GM19240 (cell line): ENCODE results near the gene SCARB2.
A peak's percentile ranks its signal among the peaks of the same experiment; 100 is the strongest.

ENCODE experiments used
- DNase-seq: peaks from one replicate; pipeline ENCODE4 v3.0.0; 2011; ENCODE audit warnings: low spot score; ENCODE audit not compliant: insufficient read length

Gene SCARB2

GRCh38 chr4:76199664-76200211 is 13.9 kb downstream of the SCARB2 start:
- no peak for DNase-seq

DNA sequence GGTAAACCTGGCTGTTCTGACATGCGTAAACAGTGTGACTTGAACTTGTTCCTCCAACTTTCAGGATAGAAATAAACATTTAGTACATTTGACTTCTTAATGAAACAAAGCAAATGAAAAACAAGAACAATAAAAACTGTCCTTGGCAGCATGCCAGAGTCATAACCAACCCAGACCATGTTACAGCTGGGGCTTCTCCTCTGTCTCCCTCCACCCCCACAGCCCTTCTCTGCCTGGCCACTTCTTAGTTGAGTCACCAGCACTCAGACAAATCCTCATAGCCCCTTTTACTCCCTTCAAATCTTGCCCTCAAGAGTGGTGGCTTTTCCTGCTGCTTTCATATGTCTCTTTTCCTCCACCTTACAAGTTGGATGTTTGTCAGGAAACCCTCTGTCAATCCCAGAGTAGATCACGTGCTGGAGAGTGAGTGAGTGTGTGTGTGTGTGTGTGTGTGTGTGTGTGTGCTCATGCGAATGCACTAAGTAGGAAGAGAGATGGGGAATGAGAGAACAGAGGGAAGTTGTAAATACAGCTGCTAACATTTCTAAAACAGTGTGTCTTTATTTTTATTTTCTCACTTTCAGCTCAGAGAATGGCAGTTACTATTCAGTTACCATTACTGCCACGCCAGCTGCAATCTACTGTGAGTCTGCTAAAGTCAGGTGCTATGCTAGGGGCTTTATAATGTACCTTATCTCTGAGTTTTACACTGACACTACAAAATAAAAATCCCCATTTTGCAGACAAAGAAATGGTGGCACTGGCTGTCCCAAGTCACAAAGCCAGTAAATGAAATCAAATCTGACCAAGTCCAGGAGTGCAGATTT is 15.0 kb downstream of the SCARB2 start:
- DNase-seq, result no peak

- no peak for DNase-seq
Observed at GRCh38 chr4:76197971-76198410, 15.6 kb downstream of the SCARB2 start.

DNA sequence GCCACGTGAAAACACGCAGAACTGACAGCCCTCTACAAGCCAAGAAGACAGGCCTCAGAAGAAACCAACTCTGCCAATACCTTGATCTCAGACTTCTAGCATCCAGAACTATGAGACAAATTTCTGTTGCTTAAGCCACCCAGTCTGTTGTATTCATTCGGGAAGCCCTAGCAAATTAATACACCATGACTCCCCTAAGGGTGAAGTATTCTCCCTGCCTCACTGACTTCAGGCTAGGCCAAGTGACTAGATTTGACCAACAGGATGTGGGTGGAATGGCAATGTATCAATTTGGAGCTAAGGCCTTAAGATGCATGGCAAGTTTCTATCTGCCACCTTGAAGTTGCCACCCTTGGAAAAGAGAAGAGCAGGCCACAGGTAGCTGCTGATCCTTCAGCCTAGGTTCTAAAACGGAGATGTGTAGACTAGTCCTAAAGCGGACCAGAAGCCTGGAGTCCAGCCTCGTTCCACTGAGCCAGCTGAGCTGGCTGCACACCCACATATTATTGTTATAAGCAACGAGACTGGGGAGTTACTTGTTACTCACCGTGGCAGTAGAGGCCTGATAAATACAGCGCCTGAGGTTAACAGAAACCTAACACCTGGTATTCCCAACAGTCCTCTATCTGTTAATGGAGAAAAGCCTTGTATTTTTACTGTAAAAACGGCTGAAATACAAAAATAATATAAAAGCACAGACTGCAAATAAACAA is 16.4 kb downstream of the SCARB2 start:
- DNase-seq, result no peak

GRCh38 chr4:76196376-76196775 is 17.2 kb downstream of the SCARB2 start:
- DNase-seq, result no peak

DNA sequence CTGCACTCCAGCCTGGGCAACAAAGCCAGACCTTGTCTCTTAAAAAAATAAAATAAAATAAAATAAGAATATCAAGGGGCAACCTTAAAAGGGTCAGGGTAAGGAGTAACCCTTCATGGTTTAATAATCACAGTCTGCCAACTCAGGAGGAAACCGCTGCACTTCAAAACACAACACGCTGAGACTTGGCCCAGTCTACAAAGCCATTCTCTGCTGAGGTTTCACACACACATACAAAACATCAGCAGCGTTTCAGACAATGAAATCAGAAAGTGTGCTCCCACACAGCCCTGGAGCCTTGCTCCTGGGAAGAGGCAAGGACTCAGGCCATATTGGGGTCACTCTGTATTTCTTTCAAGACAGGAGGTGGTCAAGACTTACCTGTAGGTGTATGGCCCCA is 18.3 kb downstream of the SCARB2 start:
- no peak for DNase-seq

DNA sequence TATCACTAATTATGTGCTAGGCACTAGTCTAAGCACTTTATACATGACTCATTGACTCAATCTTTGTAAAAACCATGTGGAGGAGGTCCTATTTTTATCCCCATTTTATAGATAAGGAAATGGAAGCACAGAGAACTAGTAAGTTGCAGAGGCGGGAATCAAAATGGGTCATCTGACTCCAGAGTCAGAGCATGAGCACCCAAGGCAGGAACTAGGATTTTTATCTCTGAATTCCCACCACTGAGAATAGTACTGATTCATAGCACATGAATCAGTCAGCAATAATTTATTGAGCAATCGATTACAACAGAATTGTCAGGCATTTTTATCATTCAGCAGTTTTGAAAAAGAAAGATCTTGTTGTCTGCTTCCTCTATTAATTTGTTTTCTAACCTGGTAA is 19.3 kb downstream of the SCARB2 start:
- DNase-seq, result no peak

- DNase-seq, result no peak
Observed at GRCh38 chr4:76192236-76192635, 21.4 kb downstream of the SCARB2 start.

DNA sequence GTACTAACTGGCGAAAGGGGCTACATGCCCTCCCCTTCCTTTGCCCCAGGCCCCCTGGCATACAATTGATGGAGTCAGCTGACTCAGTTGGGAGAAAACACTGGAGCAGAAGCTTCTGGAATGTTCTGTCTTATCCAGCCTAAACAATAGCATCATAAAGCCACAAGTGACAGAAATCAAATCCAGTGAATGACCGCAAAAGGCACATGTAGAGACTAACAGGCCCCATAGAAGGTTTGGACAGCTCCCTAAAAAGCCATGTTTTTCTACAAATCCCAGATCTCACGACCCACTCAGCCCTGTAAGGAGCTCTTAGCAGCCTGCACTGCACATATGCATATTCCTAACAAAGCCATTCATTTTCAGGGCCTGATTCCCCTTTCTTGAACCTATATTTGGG is 25.1 kb downstream of the SCARB2 start:
- no peak for DNase-seq

DNA sequence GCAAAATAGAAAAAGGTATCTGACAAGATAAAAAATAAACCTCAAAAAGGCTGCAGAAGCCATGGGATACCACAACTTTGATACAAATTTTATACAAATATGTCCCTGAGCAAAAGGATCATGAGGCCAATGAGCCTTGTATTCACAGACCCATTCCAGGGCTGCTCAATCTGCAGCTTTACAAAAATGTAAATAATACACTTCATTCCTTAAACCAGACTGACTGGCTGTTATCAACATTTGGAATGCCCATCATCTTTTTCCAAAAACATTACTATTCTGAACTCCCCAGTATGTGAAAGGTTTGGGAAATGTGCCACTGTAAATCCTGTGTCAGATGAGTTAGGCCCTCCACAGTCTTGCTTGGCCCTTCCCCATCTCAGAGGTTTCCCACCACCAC is 25.5 kb downstream of the SCARB2 start:
- DNase-seq, result no peak

DNA sequence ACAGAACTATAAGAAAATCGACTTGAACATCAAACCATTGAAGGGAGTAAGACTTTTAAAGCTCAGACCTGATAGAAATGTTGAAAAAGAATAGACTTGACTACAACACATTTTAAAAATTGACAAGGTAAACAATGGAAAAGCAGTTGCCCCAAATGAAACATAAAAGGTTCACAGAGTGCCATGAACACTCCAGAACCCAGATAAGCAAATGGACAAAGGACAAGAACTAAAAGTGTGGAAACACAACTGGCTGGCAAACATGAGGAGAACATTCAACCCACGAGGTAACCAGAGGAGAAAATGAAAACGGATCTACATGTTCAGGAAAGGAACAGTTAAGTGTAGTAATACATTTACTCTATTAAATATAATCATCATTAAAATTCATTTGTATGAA is 26.5 kb downstream of the SCARB2 start:
- no peak for DNase-seq

DNA sequence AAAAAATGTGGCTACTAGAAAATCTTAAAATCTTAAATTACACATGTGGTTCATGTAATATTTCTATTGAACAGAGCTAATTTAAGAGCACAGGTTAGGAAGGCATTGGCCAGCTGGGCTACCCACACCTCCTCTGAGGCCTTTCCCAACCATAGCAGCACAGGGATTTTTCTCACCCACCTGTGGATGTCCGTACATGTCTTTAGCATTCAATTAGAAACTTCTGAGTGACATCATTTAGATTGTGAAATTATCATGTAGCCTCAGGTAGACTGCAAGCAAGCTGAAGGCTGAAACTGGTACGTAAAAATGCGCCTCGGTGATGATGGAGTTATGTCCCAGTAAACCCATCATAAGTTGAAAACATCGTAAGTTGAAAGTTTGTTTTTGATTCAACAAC is 31.2 kb downstream of the SCARB2 start:
- no peak for DNase-seq

- peak; percentile 73 for DNase-seq
Observed at GRCh38 chr4:76179398-76180318, 34.0 kb downstream of the SCARB2 start.

DNA sequence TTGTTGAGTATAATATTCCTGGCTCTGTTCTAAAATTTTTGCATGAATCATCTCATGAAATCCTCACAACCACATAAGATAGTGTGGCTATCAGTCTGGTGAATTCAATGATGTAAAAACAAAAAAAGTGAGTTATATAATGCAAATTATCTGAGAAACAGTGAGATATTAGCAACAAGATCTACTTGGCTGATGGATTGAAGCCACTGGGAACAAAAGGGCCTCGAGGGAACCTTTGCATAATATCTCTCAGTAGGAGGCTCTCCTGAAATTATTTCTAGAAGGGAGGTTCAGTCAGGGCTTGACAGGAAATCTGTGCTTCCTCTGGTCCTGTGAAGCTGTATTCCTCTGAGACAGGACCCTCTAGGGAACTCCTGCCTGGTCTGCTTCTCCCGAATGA is 35.3 kb downstream of the SCARB2 start:
- no peak for DNase-seq

DNA sequence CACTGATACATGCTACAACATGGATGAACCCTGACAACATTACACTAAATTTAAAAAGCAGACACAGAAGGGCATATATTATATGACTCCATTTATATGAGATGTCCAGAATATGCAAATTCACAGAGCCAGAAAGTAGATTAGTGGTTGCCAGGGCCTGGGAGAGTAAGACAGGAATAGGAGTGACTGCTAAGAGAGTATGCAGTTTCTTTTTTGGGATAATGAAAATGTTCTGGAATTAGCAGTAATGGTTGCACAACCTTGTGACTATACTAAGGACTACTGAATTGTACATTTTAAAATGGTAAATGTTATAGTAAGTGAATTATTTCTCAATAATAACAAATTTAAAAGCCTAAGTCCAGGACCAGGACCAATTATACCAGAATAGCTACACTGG is 35.9 kb downstream of the SCARB2 start:
- no peak for DNase-seq

GRCh38 chr4:76175336-76175735 is 38.3 kb downstream of the SCARB2 start:
- DNase-seq, result no peak

DNA sequence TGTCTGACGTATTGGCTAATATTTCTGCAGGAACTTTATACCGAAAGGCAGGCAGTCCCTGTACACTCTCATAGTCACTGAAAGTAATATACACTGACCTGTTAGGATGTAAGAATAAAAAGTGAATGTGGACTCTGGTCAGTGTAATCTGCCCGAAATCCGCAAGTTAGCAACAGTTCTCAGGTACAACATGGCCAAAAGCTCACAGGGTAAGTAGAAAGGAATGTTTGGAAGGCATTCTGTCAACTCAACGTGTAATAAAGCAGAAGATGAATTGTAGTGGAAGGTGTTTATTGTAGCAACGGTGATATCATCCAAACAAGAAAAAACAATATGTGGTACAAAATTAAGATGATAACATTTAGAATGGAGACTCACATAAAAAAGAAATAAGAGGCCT is 39.4 kb downstream of the SCARB2 start:
- no peak for DNase-seq

GRCh38 chr4:76168688-76169087 is 44.9 kb downstream of the SCARB2 start:
- DNase-seq, result no peak

DNA sequence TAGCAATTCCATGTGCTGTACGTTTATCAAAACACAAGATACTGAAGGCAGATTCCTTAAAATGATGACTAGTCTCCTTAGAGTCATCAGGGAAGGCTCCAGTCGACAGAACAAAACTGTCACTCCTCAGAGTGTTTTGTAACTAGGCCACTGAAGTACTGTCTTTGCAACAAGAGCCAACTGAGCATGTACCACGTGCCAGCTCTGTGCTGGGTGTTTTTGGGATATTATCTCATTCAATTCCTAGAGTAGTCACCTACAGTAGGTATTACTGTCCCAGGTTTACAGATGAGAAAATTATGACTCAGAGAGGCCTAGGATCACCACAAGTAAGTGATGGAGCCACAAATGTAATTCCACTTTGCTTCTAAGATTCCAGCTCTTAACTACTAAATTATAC is 47.1 kb downstream of the SCARB2 start:
- no peak for DNase-seq

GRCh38 chr4:76160355-76160754 is 53.3 kb downstream of the SCARB2 start:
- no peak for DNase-seq

GRCh38 chr4:76156635-76157034 is 57.0 kb downstream of the SCARB2 start:
- DNase-seq, result no peak

DNA sequence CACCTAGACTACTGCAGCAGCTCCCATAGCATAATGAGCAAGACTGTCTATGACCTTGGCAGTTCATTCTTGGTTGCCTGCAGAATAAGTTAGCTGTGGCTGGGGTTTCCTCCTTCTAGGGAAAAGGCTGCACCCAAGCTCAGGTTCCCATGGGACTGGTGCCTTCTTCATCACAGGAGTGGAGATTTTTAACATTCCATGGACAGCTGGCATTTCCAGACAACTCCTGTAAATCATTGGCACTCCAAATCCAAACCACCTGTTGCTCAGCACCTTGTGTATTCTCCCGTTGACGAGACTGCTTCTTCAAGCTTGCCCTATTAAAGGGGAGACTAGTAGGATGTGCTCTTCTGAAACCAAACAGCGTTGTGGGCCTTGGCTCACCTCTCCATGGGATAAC is 57.6 kb downstream of the SCARB2 start:
- DNase-seq, result no peak
